ENCODE data around the gene UNKL.

- TF ChIP-seq SPI1 (IDR thresholded peaks at IDR 0.05; ENCODE audit: low read depth, low read length) (no peak), POLR2A (IDR thresholded peaks at IDR 0.05; ENCODE audit: low read depth, low read length) (no peak; the same call in 1 of the 2 replicates), POLR2AphosphoS5 (IDR thresholded peaks at IDR 0.05; ENCODE audit: low read depth, low read length) (no peak)
These were observed 87.4 kb downstream of the UNKL start for GRCh38 chr16:1326946-1327618.
